K562 (cell line): ENCODE data around the gene RARS1. TPM values are rescaled to one million over a fixed set of nuclear protein-coding genes. Genes with fewer than 3 reads are reported as not detected.

ENCODE experiments used
- ATAC-seq: fragments of 200-7000 bp; cut with Tn5 transposase; 3 replicates; pipeline ENCODE4 v1.9.1; 2020; ENCODE audit warnings: moderate library complexity
- BruUV-seq: library from RNA; stranded (reverse); fragments of 400-500 nt; replicated peaks from 2 replicates; lab custom pipeline; 2021; lab: Mats Ljungman, UMichigan
- CTCF ChIA-PET: fragments of 300-600 bp; formaldehyde crosslinking; extraction: SDS; loops from one replicate; lab custom pipeline; 2021; ENCODE audit warnings: low intra/inter-chr PET ratio; lab: Yijun Ruan, JAX
- POLR2A ChIA-PET: fragments of 300-600, 350-650 bp; sonication (Branson Sonifier 250); formaldehyde crosslinking; extraction: SDS; loops from one replicate; lab custom pipeline; 2021; ENCODE audit warnings: antibody characterized with exemption, inconsistent platforms; lab: Yijun Ruan, JAX
- DNase-seq, 4 experiments: peaks; one replicate each; pipeline versions ENCODE4 v3.0.0 to v3.0.0-alpha.2; 2011 to 2018; ENCODE audit warnings: low spot score in 3 of 4, mixed read lengths in 3 of 4; ENCODE audit errors: extremely low read depth in 1 of 4
- FAIRE-seq: peaks from 2 replicates; lab custom pipeline; 2011; peaks lifted over from hg19 to GRCh38; lab: Jason Lieb, UNC
- H2AFZ ChIP-seq: 2 replicates; pipeline ENCODE4 v1.6.0; 2011; ENCODE audit warnings: low read depth, low read length, control low read depth, inconsistent platforms
- H3K27ac ChIP-seq: fragments of 200-600 bp; 3 replicates; pipeline ENCODE4 v1.8.0; 2011; ENCODE audit warnings: low read depth, mild to moderate bottlenecking, control low read depth, inconsistent platforms, low read length, moderate library complexity, mixed read lengths; ENCODE audit errors: extremely low read depth
- H3K27me3 ChIP-seq, 2 experiments: fragments of 300-600 bp in 1 of 2; 2 replicates in 1 of 2; 3 replicates in 1 of 2; pipeline versions ENCODE4 v1.6.0 to v1.8.0; 2011; ENCODE audit warnings: inconsistent platforms in 2 of 2, low read length in 2 of 2, mild to moderate bottlenecking in 1 of 2, mixed read lengths in 1 of 2, moderate library complexity in 1 of 2; ENCODE audit not compliant: control insufficient read depth in 2 of 2, insufficient read depth in 2 of 2
- H3K36me3 ChIP-seq: fragments of 300-600 bp; 3 replicates; pipeline ENCODE4 v1.8.0; 2011; ENCODE audit warnings: mild to moderate bottlenecking, low read length, inconsistent platforms; ENCODE audit not compliant: control insufficient read depth, insufficient read depth
- H3K4me1 ChIP-seq, 2 experiments: fragments of 200-600 bp in 1 of 2; replicated peaks in 1 of 2; 2 replicates in 1 of 2; 3 replicates in 1 of 2; pipeline versions ENCODE4 v1.5.1 to v1.8.0; 2011; ENCODE audit warnings: inconsistent platforms in 2 of 2, low read length in 2 of 2, mild to moderate bottlenecking in 1 of 2, mixed read lengths in 1 of 2, moderate library complexity in 1 of 2; ENCODE audit not compliant: control insufficient read depth in 2 of 2, insufficient read depth in 2 of 2
- H3K4me2 ChIP-seq: 2 replicates; pipeline ENCODE4 v1.6.1; 2011; ENCODE audit warnings: low read length, control low read depth, inconsistent platforms, mixed read lengths; ENCODE audit not compliant: insufficient read depth
- H3K4me3 ChIP-seq: fragments of 200-600 bp; sonication (generic), shearing (Covaris generic); 2 replicates; pipeline ENCODE4 v1.5.1; 2016; ENCODE audit warnings: control low read depth, inconsistent platforms
- H3K79me2 ChIP-seq: fragments of 200-600 bp; 3 replicates; pipeline ENCODE4 v1.8.0; 2011; ENCODE audit warnings: low read length, inconsistent platforms; ENCODE audit not compliant: control insufficient read depth, insufficient read depth
- H3K9ac ChIP-seq, 2 experiments: 2 replicates each; pipeline versions ENCODE4 v1.6.0 to v1.6.1; 2011; ENCODE audit warnings: low read depth in 2 of 2, low read length in 2 of 2, control low read depth in 1 of 2, inconsistent platforms in 1 of 2, mild to moderate bottlenecking in 1 of 2, mixed read lengths in 1 of 2; ENCODE audit not compliant: insufficient read depth in 1 of 2
- H3K9me1 ChIP-seq: one replicate; pipeline ENCODE4 v1.6.0; 2011; ENCODE audit warnings: inconsistent platforms, mild to moderate bottlenecking, low read length, moderate library complexity; ENCODE audit not compliant: control insufficient read depth, insufficient read depth
- H3K9me3 ChIP-seq: replicated peaks from 2 replicates; pipeline ENCODE4 v1.5.1; 2011; ENCODE audit warnings: low read depth, low read length, inconsistent platforms; ENCODE audit not compliant: control insufficient read depth, insufficient read depth
- H4K20me1 ChIP-seq: replicated peaks from 2 replicates; pipeline ENCODE4 v1.6.1; 2011; ENCODE audit warnings: low read length, inconsistent platforms, mixed read lengths; ENCODE audit not compliant: control insufficient read depth, insufficient read depth
- EGR1 ChIP-seq: fragments of 450-650 bp; conservative IDR thresholded peaks from 2 replicates; pipeline ENCODE4 v1.6.1; 2017; ENCODE audit warnings: mild to moderate bottlenecking
- ELF4 ChIP-seq: fragments of 450-650 bp; formaldehyde crosslinking; IDR thresholded peaks from 2 replicates; pipeline ENCODE4 v1.4.0; 2022; ENCODE audit warnings: missing genetic modification characterization
- ESRRB ChIP-seq: fragments of 250-450 bp; sonication (Bioruptor Pico); IDR thresholded peaks from 2 replicates; pipeline ENCODE4 v1.5.0; 2020; ENCODE audit warnings: mild to moderate bottlenecking, moderate library complexity, borderline replicate concordance
- HDAC3 ChIP-seq: fragments of 450-650 bp; IDR thresholded peaks from 2 replicates; pipeline ENCODE4 v1.6.1; 2018; ENCODE audit warnings: borderline replicate concordance, mild to moderate bottlenecking, moderate library complexity; ENCODE audit not compliant: partially characterized antibody
- HOXB6 ChIP-seq: fragments of 250-450 bp; sonication (Bioruptor Pico); IDR thresholded peaks from 2 replicates; pipeline ENCODE4 v1.5.1; 2022; ENCODE audit warnings: mild to moderate bottlenecking, borderline replicate concordance
- RAD21 ChIP-seq, 2 experiments: fragments of 250-450 bp in 1 of 2; fragments of 450-650 bp in 1 of 2; sonication (Bioruptor Pico) in 1 of 2; formaldehyde crosslinking in 1 of 2; IDR thresholded peaks in 1 of 2; conservative IDR thresholded peaks in 1 of 2; 2 replicates each; pipeline versions ENCODE4 v1.4.0 to v1.8.0; 2020 to 2022; ENCODE audit warnings: mild to moderate bottlenecking in 2 of 2, moderate library complexity in 1 of 2
- TEAD1 ChIP-seq, 2 experiments: fragments of 450-650 bp in 1 of 2; sonication (generic) in 1 of 2; formaldehyde crosslinking; IDR thresholded peaks; 2 replicates each; pipeline versions ENCODE4 v1.4.0 to v1.8.0; 2020 to 2022; ENCODE audit warnings: mild to moderate bottlenecking in 2 of 2, missing genetic modification reagents in 1 of 2
- U2AF2 ChIP-seq: fragments of 200-400 bp; formaldehyde crosslinking; optimal IDR thresholded peaks from 2 replicates; pipeline ENCODE3; 2017; ENCODE audit warnings: low read depth, mild to moderate bottlenecking, low read length
- ZC3H11A ChIP-seq: IDR thresholded peaks from 2 replicates; pipeline ENCODE4 v1.6.1; 2012; ENCODE audit warnings: low read depth, low read length, improper control_type of control experiment
- ZNF174 ChIP-seq: fragments of 250-450 bp; sonication (Bioruptor Pico); IDR thresholded peaks from 2 replicates; pipeline ENCODE4 v1.4.0; 2020; ENCODE audit warnings: mild to moderate bottlenecking
- WGBS: fragments of 100-300 bp; shearing (Covaris generic); methylation state at CpG from one replicate; pipeline ENCODE4 v1.1.6; 2016; ENCODE audit warnings: low coverage, mixed read lengths; ENCODE audit not compliant: insufficient coverage; ENCODE audit errors: missing lambda C conversion rate; 5-methylcytosine and 5-hydroxymethylcytosine counted together
- in situ Hi-C: fragments of 300-500 bp; cut with MboI; formaldehyde crosslinking; loops from 4 replicates; pipeline ENCODE4 v1.15.0; 2018; ENCODE audit warnings: inconsistent platforms, mixed read lengths
- intact Hi-C: fragments of 100-400 bp; cut with micrococcal nuclease; formaldehyde crosslinking; loops from 2 replicates; pipeline ENCODE4 v1.14.2; 2022
- polyA plus RNA-seq, 8 experiments: library from polyadenylated mRNA; depleted of rRNA in 4 of 8; stranded (reverse) in 5 of 8; unstranded in 3 of 8; fragments of >200 nt; fragmentation: Nextera tagmentation in 2 of 8; fragmentation: Illumina TruSeq in 1 of 8; extraction: Ambion mirVana in 2 of 8; extraction: Trizol in 1 of 8; gene quantifications; 2 replicates each; pipeline versions ENCODE4 v1.2.1 to v1.2.3, GENCODE V29; 2011 to 2014; ENCODE audit warnings: inconsistent platforms in 1 of 8, missing spikeins in 1 of 8
- total RNA-seq, 7 experiments: library from RNA; depleted of rRNA in 6 of 7; stranded (reverse); fragments of >200 nt in 6 of 7; fragmentation: Illumina TruSeq in 2 of 7; extraction: Trizol in 2 of 7; gene quantifications; 2 replicates each; pipeline versions ENCODE4 v1.2.1 to v1.2.3, GENCODE V29; 2011 to 2021; ENCODE audit warnings: low replicate concordance in 1 of 7
- TF ChIP-seq, protein P1 (sequence below): fragments of 250-450 bp; sonication (Bioruptor Pico); IDR thresholded peaks from 2 replicates; pipeline ENCODE4 v1.5.0; 2020; ENCODE audit warnings: mild to moderate bottlenecking

The RARS1 gene
- total and polyA plus RNA-seq, 9 of the 15 experiments (the other 6 are each of a cell fraction or from before 2014, with no cell fraction given), result 109 to 196 (median 139) TPM

DNA sequence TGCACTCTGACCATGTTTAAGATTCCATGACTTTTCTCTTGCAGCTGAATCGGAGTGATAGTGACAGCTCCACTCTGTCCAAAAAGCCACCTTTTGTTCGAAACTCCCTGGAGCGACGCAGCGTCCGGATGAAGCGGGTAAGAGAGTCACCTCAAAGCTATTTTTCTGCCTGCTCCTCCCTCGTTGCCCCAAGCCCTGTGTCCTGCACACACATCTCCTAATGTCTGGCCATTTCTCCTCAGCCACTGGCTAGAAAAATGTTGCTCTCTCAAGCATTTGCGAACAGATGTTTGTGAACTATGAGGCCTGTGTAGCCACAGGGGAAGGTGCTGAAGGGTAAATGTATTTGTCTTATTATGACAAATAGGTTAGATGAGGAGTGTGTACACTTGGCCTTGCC, 25.7 kb upstream of the RARS1 start:
- Histone ChIP-seq H3K9ac (no peak overlapping the region), H4K20me1 (no peaks in the 10 kb centered on the region), H3K27ac (no peak overlapping the region), H2AFZ (no peak overlapping the region), H3K27me3 (peaks cover 13 to 62% of the 10 kb centered on the region in 2 experiments; a peak in 4 of 5 replicates), H3K9me3 (no peaks in the 10 kb centered on the region), H3K36me3 (no peaks in the 10 kb centered on the region), H3K4me1 (no peaks in the 10 kb centered on the region), H3K4me2 (no peak overlapping the region), H3K9me1 (no peaks in the 10 kb centered on the region), H3K79me2 (no peaks in the 10 kb centered on the region), H3K4me3 (no peak overlapping the region)
- POLR2A ChIA-PET, result interaction anchor here (0.6 kb wide), 2 partner anchors 169 to 178 kb away, joined by 3 read pairs; partner anchors contain the start of gene WWC1
- ATAC-seq (no peak), DNase-seq (no peak), FAIRE-seq (no peak)
- WGBS, result 2% methylated on average over 8 of the region's 9 CpGs
- intact Hi-C loops (no loop called here), in situ Hi-C loops (no loop called here)
- CTCF ChIA-PET, result no interaction called here
- TF ChIP-seq ZNF174 (CRISPR knock-in tag) (no peak), TEAD1 (CRISPR knock-in tag; IDR thresholded peaks at IDR 0.05) (no peak), RAD21 (CRISPR knock-in tag; conservative IDR thresholded peaks at IDR 0.05 in 1 of 2, IDR thresholded peaks at IDR 0.05 in 1 of 2) (no peak)
- BruUV-seq, result no TSS peak

DNA sequence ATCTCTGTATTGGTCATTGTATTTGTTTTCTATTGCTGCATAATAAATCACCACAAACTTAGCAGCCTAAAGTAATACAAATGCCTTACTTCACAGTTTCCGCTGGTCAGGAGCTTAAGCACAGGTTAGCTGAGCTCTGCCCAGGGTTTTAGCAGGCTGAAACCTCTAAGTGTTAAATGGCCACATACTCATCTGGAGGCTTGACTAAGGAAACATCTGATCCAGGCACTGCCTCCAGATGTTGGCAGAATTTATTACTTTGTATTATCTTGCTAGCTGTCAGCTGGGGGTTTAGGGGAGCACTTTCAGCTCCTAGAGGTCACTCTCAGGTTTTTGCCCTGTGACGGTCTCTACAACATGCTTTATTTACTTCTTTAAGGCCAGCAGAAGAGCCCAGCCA, 23.2 kb upstream of the RARS1 start:
- no peaks in the 10 kb centered on the region for H4K20me1 ChIP-seq
- no TSS peak for BruUV-seq
- intact Hi-C loops (no loop called here), in situ Hi-C loops (no loop called here)
- no peaks in the 10 kb centered on the region for H3K9me3 ChIP-seq
- 0% methylated on average over 2 of the region's 2 CpGs for WGBS
- H3K36me3 ChIP-seq, result no peaks in the 10 kb centered on the region
- H3K79me2 ChIP-seq, result no peaks in the 10 kb centered on the region
- peaks cover 18 to 67% of the 10 kb centered on the region in 2 experiments; a peak in 4 of 5 replicates for H3K27me3 ChIP-seq
- H3K4me3 ChIP-seq, result no peak overlapping the region
- POLR2A ChIA-PET, result no interaction called here
- TF ChIP-seq HOXB6, result no peak
- no peak for TF ChIP-seq ZC3H11A
- TF ChIP-seq EGR1, result no peak
- TF ChIP-seq, protein P1, sequence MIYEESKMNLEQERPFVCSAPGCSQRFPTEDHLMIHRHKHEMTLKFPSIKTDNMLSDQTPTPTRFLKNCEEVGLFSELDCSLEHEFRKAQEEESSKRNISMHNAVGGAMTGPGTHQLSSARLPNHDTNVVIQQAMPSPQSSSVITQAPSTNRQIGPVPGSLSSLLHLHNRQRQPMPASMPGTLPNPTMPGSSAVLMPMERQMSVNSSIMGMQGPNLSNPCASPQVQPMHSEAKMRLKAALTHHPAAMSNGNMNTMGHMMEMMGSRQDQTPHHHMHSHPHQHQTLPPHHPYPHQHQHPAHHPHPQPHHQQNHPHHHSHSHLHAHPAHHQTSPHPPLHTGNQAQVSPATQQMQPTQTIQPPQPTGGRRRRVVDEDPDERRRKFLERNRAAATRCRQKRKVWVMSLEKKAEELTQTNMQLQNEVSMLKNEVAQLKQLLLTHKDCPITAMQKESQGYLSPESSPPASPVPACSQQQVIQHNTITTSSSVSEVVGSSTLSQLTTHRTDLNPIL, result no peak
- TF ChIP-seq ESRRB (CRISPR knock-in tag), result no peak
- no peak for TF ChIP-seq U2AF2
- TF ChIP-seq HDAC3, result no peak
- TF ChIP-seq ELF4 (CRISPR knock-in tag), result no peak
- no peak overlapping the region for H3K9ac ChIP-seq
- no peak overlapping the region for H3K4me2 ChIP-seq
- H3K27ac ChIP-seq, result no peak overlapping the region
- FAIRE-seq (no peak), ATAC-seq (no peak), DNase-seq (no peak)
- no peaks in the 10 kb centered on the region for H3K9me1 ChIP-seq
- no peaks in the 10 kb centered on the region for H3K4me1 ChIP-seq
- H2AFZ ChIP-seq, result no peak overlapping the region
- CTCF ChIA-PET, result no interaction called here
